ENCODE data around the gene EGF. TPM values are rescaled to one million over a fixed set of nuclear protein-coding genes. Genes with fewer than 3 reads are reported as not detected.

Gene EGF
- total and polyA plus RNA-seq, 5 experiments from 2014 or later, result not detected

- no peak overlapping the region for H3K4me3 Mint-ChIP-seq
- POLR2A ChIA-PET, result no interaction called here
- no peaks in the 10 kb centered on the region for H3K9me3 Mint-ChIP-seq
These were observed 81.7 kb downstream of the EGF start for GRCh38 chr4:109994415-109994827.

GRCh38 chr4:109996526-109996925, 83.8 kb downstream of the EGF start:
- Mint-ChIP-seq H3K9me3 (no peaks in the 10 kb centered on the region), H3K4me3 (no peak overlapping the region), H3K36me3 (no peaks in the 10 kb centered on the region), H3K27ac (no peak overlapping the region), H3K27me3 (peaks cover 0 to 10% (median 2%) of the 10 kb centered on the region in 5 donors), H3K4me1 (peaks cover 0 to 6% (median 0%) of the 10 kb centered on the region in 4 donors)
- ATAC-seq, result no peak
- POLR2A ChIA-PET, result no interaction called here
- no peak for DNase-seq

More at GRCh38 chr4:109994415-109994827, 81.7 kb downstream of the EGF start:
- ATAC-seq, result no peak
- no peak overlapping the region for H3K27ac Mint-ChIP-seq
- no peaks in the 10 kb centered on the region for H3K36me3 Mint-ChIP-seq
- DNase-seq, result no peak
- H3K4me1 Mint-ChIP-seq, result peaks cover 0 to 16% (median 0%) of the 10 kb centered on the region in 4 donors
- peaks cover 0 to 14% (median 2%) of the 10 kb centered on the region in 5 donors for H3K27me3 Mint-ChIP-seq

DNA sequence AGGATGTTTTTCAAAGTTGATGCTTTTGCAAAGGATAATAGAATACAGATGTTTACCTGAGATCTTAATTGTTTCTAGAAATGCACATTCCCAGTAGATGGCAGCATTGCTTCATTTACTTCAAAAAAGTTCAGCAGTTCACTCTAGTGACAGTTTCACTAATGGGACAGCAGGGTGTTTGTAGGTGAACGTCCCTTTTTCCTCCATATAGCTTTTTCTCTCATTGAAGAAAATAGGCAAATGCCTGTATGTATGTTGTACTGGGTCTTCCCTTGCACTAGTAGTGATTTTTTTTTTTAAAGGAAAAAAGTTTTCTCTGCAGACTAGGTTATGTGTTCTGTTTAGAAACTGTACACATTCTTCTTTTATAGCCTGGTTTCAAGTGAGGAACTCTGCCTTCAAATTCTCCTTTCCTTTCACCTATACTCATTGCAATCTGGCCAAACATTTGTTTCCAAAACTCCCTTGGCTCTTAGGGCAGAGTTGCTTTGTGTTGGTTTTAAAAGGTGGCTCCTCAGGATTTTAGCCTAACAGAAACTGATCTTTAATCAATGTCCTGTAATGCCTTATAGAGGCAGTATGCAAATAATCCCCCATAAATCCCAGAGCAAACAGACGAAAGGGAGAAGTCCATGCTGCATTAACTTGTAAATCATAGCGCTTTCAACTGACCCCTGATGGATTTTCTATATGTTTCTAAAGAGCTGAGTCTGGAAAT, 86.3 kb downstream of the EGF start:
- Mint-ChIP-seq H3K4me3 (no peak overlapping the region), H3K27ac (no peak overlapping the region), H3K4me1 (peaks cover 0 to 6% (median 0%) of the 10 kb centered on the region in 4 donors), H3K27me3 (peaks cover 0 to 7% (median 2%) of the 10 kb centered on the region in 5 donors), H3K9me3 (no peaks in the 10 kb centered on the region), H3K36me3 (no peaks in the 10 kb centered on the region)
- DNase-seq (peak in 5 of 10 donors; percentile 48 to 73 (median 65)), ATAC-seq (peak; percentile 70 to 76)
- POLR2A ChIA-PET, result interaction anchor here (0.9 kb wide), 1 partner anchor 198 kb away, joined by 3 read pairs; no protein-coding TSS in a partner anchor

DNA sequence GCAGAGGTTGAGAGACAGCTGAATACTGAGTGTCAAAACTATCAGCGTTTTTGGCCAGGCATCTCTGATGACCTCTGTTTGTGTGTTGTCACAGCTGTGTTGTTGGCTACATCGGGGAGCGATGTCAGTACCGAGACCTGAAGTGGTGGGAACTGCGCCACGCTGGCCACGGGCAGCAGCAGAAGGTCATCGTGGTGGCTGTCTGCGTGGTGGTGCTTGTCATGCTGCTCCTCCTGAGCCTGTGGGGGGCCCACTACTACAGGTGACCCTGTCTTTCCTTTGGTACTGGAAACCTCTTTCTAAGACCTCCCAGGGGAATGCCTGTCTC, 86.9 kb downstream of the EGF start:
- no peak overlapping the region for H3K27ac Mint-ChIP-seq
- no peaks in the 10 kb centered on the region for H3K9me3 Mint-ChIP-seq
- POLR2A ChIA-PET, result no interaction called here
- no peaks in the 10 kb centered on the region for H3K36me3 Mint-ChIP-seq
- peaks cover 0 to 7% (median 2%) of the 10 kb centered on the region in 5 donors for H3K27me3 Mint-ChIP-seq
- no peak overlapping the region for H3K4me3 Mint-ChIP-seq
- DNase-seq (no peak), ATAC-seq (no peak)
- peaks cover 0 to 1% (median 0%) of the 10 kb centered on the region in 4 donors for H3K4me1 Mint-ChIP-seq

- Mint-ChIP-seq H3K36me3 (no peaks in the 10 kb centered on the region), H3K4me1 (no peaks in the 10 kb centered on the region), H3K27ac (no peak overlapping the region), H3K9me3 (no peaks in the 10 kb centered on the region), H3K27me3 (peaks cover 0 to 2% (median 0%) of the 10 kb centered on the region in 5 donors), H3K4me3 (no peak overlapping the region)
- ATAC-seq (no peak), DNase-seq (no peak)
- POLR2A ChIA-PET, result no interaction called here
These were observed 89.6 kb downstream of the EGF start for GRCh38 chr4:110002326-110002725.

- H3K9me3 Mint-ChIP-seq, result no peaks in the 10 kb centered on the region
- POLR2A ChIA-PET, result no interaction called here
- DNase-seq, result no peak
- ATAC-seq, result no peak
- H3K4me3 Mint-ChIP-seq, result no peak overlapping the region
- H3K4me1 Mint-ChIP-seq, result no peaks in the 10 kb centered on the region
- no peaks in the 10 kb centered on the region for H3K36me3 Mint-ChIP-seq
- peaks cover 0 to 2% (median 0%) of the 10 kb centered on the region in 5 donors for H3K27me3 Mint-ChIP-seq
- H3K27ac Mint-ChIP-seq, result no peak overlapping the region
These were observed 90.9 kb downstream of the EGF start for GRCh38 chr4:110003401-110004187.

GRCh38 chr4:110004556-110004955, 91.9 kb downstream of the EGF start:
- Mint-ChIP-seq H3K36me3 (no peaks in the 10 kb centered on the region), H3K4me3 (no peak overlapping the region), H3K9me3 (no peaks in the 10 kb centered on the region), H3K27ac (no peak overlapping the region), H3K27me3 (no peaks in the 10 kb centered on the region), H3K4me1 (no peaks in the 10 kb centered on the region)
- ATAC-seq, result no peak
- POLR2A ChIA-PET, result no interaction called here
- no peak for DNase-seq

DNA sequence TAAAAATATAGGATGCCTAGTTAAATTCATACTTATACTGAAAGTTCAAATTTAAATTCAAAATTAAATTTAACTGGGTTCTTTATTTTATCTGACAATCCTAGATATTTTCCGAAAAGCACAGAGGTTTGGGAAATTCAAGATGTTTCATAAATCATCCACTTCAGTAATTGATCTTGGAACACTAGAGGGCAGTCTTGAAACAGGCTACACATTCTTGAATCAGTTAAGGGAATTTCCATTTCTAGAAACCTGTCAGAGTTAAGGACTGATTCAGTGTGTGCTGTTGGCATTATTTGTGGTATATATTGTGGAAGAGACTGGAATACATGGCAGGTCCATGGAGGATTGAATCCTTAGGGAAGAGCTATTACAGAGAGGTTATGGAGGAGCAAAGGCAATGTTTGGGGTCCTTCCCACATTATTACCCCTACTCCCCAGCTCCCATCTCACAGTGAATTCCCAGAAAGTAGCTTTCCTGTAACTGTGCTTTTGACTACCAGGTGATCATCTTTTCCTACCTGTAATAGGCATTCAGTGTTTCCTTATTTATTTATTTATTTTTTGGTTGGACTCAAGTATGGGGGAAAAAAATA, 92.9 kb downstream of the EGF start:
- H3K27ac Mint-ChIP-seq, result no peak overlapping the region
- no peaks in the 10 kb centered on the region for H3K4me1 Mint-ChIP-seq
- peak in 3 of 10 donors; percentile 58 to 60 (median 59) for DNase-seq
- no peaks in the 10 kb centered on the region for H3K9me3 Mint-ChIP-seq
- peak; percentile 37 to 71 for ATAC-seq
- POLR2A ChIA-PET, result no interaction called here
- no peak overlapping the region for H3K4me3 Mint-ChIP-seq
- H3K36me3 Mint-ChIP-seq, result no peaks in the 10 kb centered on the region
- H3K27me3 Mint-ChIP-seq, result no peaks in the 10 kb centered on the region

- H3K27me3 Mint-ChIP-seq, result no peaks in the 10 kb centered on the region
- no peak overlapping the region for H3K27ac Mint-ChIP-seq
- no peak for DNase-seq
- POLR2A ChIA-PET, result no interaction called here
- no peak overlapping the region for H3K4me3 Mint-ChIP-seq
- ATAC-seq, result no peak
- H3K9me3 Mint-ChIP-seq, result no peaks in the 10 kb centered on the region
- no peaks in the 10 kb centered on the region for H3K4me1 Mint-ChIP-seq
- H3K36me3 Mint-ChIP-seq, result no peaks in the 10 kb centered on the region
These were observed 94.5 kb downstream of the EGF start for GRCh38 chr4:110007217-110007616.

DNA sequence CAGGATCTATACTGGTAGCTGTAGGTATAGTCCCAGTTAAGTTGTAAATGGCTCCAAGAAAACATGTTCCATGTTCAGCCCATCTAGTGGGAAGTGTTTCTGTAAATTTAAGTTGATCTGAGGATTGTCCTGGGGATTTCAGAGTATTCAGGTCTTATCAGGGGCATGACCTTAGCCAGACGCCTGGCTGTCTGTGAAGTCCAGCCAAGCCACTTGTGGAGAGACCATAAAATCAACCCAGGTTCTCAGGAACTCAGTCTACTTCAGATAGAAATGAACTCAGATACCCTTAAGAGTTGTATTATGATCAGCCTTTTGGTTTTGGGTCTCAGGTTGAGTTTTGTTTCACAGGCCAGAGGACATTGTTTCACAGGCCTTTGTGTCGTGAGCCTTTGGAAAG, 95.9 kb downstream of the EGF start:
- DNase-seq (no peak), ATAC-seq (no peak)
- Mint-ChIP-seq H3K4me1 (no peaks in the 10 kb centered on the region), H3K4me3 (no peak overlapping the region), H3K27ac (no peak overlapping the region), H3K36me3 (no peaks in the 10 kb centered on the region), H3K27me3 (peaks cover 0 to 3% (median 0%) of the 10 kb centered on the region in 5 donors), H3K9me3 (no peaks in the 10 kb centered on the region)
- POLR2A ChIA-PET, result no interaction called here

DNA sequence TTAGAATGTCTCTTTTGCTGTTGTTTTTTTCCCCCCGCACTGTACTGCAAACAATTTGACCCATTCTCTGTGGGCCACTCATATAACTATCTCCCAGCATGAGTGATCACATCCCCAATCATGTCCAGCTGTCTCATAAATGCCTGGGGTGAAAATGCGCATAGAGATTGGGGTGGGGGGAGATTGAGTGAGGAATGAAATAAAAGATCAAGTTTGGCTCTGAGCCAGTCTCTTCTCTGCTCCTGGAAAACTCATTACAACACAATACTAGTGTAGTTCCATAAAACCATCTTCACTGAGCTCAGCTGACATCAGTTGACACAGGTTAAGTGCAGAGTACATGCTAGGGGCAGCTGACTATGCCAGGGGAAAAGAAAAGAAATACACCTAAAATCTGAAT, 96.9 kb downstream of the EGF start:
- no peak for ATAC-seq

DNA sequence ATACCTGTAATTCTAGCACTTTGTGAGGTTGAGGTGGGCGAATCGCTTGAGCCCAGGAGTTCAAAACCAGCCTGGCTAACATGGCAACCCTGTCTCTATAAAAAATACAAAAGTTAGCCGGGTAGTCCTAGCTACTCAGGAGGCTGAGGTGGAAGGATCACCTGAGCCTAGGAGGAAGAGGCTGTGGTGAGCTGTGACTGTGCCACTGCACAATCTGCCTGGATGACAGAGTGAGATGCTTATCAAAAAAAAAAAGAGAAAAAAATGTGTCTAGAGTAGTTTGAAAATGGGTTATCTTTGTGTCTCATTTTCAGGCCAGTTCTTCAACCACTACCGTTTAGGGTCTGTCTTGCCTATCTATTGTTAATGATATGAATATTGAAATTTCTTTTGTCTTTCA, 98.1 kb downstream of the EGF start:
- peaks cover 0 to 4% (median 0%) of the 10 kb centered on the region in 5 donors for H3K27me3 Mint-ChIP-seq
- no peak overlapping the region for H3K4me3 Mint-ChIP-seq
- POLR2A ChIA-PET, result no interaction called here
- H3K4me1 Mint-ChIP-seq, result no peaks in the 10 kb centered on the region
- no peak overlapping the region for H3K27ac Mint-ChIP-seq
- H3K36me3 Mint-ChIP-seq, result no peaks in the 10 kb centered on the region
- no peak for DNase-seq
- no peaks in the 10 kb centered on the region for H3K9me3 Mint-ChIP-seq
- ATAC-seq, result no peak

More for the DNA sequence above, 96.9 kb downstream of the EGF start:
- no peak overlapping the region for H3K4me3 Mint-ChIP-seq
- no peaks in the 10 kb centered on the region for H3K36me3 Mint-ChIP-seq
- POLR2A ChIA-PET, result no interaction called here
- no peaks in the 10 kb centered on the region for H3K4me1 Mint-ChIP-seq
- no peak overlapping the region for H3K27ac Mint-ChIP-seq
- peaks cover 0 to 4% (median 0%) of the 10 kb centered on the region in 5 donors for H3K27me3 Mint-ChIP-seq
- no peak for DNase-seq
- H3K9me3 Mint-ChIP-seq, result no peaks in the 10 kb centered on the region

DNA sequence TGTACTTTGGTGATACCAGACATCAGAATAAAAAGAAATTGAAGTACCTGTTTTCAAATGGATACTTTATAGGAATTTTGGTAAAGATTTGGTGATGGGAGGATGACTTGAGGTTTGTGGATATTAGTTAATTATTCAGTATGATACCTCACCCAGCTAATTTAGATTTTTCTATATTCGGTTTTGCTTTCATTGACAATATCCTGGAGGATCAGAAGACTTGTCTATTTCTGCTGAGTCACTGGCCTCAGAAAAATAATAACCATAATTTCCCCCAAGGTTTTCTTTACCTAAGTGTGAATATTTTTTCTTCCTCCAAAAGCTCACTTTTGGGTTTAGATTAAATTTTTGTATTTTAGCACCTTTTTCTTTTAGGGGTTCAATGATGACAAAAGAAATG, 100.2 kb downstream of the EGF start:
- H3K27ac Mint-ChIP-seq, result no peak overlapping the region
- H3K36me3 Mint-ChIP-seq, result peaks cover 0 to 3% (median 0%) of the 10 kb centered on the region in 3 donors
- DNase-seq (no peak), ATAC-seq (no peak)
- no peak overlapping the region for H3K4me3 Mint-ChIP-seq
- POLR2A ChIA-PET, result no interaction called here
- no peaks in the 10 kb centered on the region for H3K4me1 Mint-ChIP-seq
- peaks cover 0 to 4% (median 0%) of the 10 kb centered on the region in 5 donors for H3K27me3 Mint-ChIP-seq
- H3K9me3 Mint-ChIP-seq, result peaks cover 0 to 8% (median 2%) of the 10 kb centered on the region in 9 donors
